T-helper 22 cell (primary cell): ENCODE measurements around the gene PHLPP1.

Experiments used
- DNase-seq: peaks from one replicate; pipeline ENCODE4 v3.0.0-alpha.2; 2020; ENCODE audit warnings: low read depth

PHLPP1 gene

GRCh38 chr18:62942578-62942977 lies 227.2 kb downstream of the PHLPP1 start:
- DNase-seq, result no peak

- DNase-seq, result no peak
Measured at GRCh38 chr18:62944454-62944853, 229.1 kb downstream of the PHLPP1 start.

- no peak for DNase-seq
Measured at GRCh38 chr18:62948788-62949187, 233.4 kb downstream of the PHLPP1 start.

- no peak for DNase-seq
Measured at GRCh38 chr18:62950246-62950645, 234.9 kb downstream of the PHLPP1 start.

- no peak for DNase-seq
Measured at GRCh38 chr18:62952807-62953206, 237.5 kb downstream of the PHLPP1 start.

- DNase-seq, result no peak
Measured at GRCh38 chr18:62953663-62954062, 238.3 kb downstream of the PHLPP1 start.

GRCh38 chr18:62954366-62954765 lies 239.0 kb downstream of the PHLPP1 start:
- no peak for DNase-seq

GRCh38 chr18:62957885-62958472 lies 242.6 kb downstream of the PHLPP1 start:
- DNase-seq, result no peak

- no peak for DNase-seq
Measured at GRCh38 chr18:62959481-62959880, 244.1 kb downstream of the PHLPP1 start.

GRCh38 chr18:62963507-62963906 lies 248.2 kb downstream of the PHLPP1 start:
- DNase-seq, result no peak

GRCh38 chr18:62964432-62964831 lies 249.1 kb downstream of the PHLPP1 start:
- DNase-seq, result no peak

GRCh38 chr18:62967089-62967488 lies 251.7 kb downstream of the PHLPP1 start:
- DNase-seq, result no peak

GRCh38 chr18:62973689-62974088 lies 258.3 kb downstream of the PHLPP1 start:
- DNase-seq, result no peak

GRCh38 chr18:62974388-62974787 lies 259.0 kb downstream of the PHLPP1 start:
- no peak for DNase-seq

GRCh38 chr18:62974928-62975675 lies 259.8 kb downstream of the PHLPP1 start:
- no peak for DNase-seq

GRCh38 chr18:62975785-62976184 lies 260.4 kb downstream of the PHLPP1 start:
- DNase-seq, result no peak

GRCh38 chr18:62976227-62976626 lies 260.9 kb downstream of the PHLPP1 start:
- no peak for DNase-seq

GRCh38 chr18:62977512-62977911 lies 262.2 kb downstream of the PHLPP1 start:
- no peak for DNase-seq

GRCh38 chr18:62978251-62979049 lies 263.1 kb downstream of the PHLPP1 start:
- no peak for DNase-seq

- no peak for DNase-seq
Measured at GRCh38 chr18:62979176-62979575, 263.8 kb downstream of the PHLPP1 start.

- no peak for DNase-seq
Measured at GRCh38 chr18:62979900-62980299, 264.6 kb downstream of the PHLPP1 start.

- DNase-seq, result no peak
Measured at GRCh38 chr18:62981566-62981965, 266.2 kb downstream of the PHLPP1 start.
